Caki2 (cell line): ENCODE measurements around the gene ZMYM5. TPM values are rescaled to one million over a fixed set of nuclear protein-coding genes. Genes with fewer than 3 reads are reported as not detected.
A peak's percentile ranks its signal among the peaks of the same experiment; 100 is the strongest.
"Not testable (repeated sequence)": the region's sequence is repeated elsewhere in the genome, so short reads cannot be mapped to it uniquely, and the experiment has no call there.

Source experiments
- DNase-seq: peaks from one replicate; pipeline ENCODE4 v3.0.0-alpha.2; 2015; ENCODE audit warnings: low read depth
- in situ Hi-C: cut with HindIII; loops from 2 replicates; pipeline ENCODE4 v1.10.0; 2016; ENCODE audit warnings: low sequenced_read_pairs, low pct_unique_long_range_greater_than_20kb, mixed read lengths
- total RNA-seq: library from RNA; depleted of rRNA; stranded (reverse); fragments of >200 nt; shearing (Covaris generic); gene quantifications from 2 replicates; pipeline ENCODE4 v1.2.3, GENCODE V29; 2014; ENCODE audit warnings: low replicate concordance

Gene ZMYM5
- total RNA-seq, 1 experiment from 2014 or later = 4.5 TPM

DNA sequence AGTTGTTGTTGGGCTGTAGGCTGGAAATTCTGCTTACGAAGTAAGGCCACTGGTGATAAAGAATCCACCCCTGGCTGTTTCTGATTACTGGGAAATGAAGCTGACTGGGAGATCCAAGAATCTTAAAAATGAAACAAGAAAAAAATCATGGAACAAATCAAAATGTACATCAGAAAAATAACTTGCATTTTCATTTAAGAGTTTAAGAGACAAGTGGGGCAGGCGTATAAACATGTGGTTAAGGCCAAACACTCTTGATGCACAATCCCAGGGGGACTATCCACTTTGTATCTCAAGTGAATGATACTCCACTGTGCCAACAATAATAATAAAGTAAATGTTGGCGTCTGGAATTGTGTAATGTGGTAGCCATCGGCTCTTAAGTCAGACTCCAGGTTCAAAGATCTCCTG lies 24.6 kb downstream of the ZMYM5 start:
- in situ Hi-C loops = no loop called here

DNA sequence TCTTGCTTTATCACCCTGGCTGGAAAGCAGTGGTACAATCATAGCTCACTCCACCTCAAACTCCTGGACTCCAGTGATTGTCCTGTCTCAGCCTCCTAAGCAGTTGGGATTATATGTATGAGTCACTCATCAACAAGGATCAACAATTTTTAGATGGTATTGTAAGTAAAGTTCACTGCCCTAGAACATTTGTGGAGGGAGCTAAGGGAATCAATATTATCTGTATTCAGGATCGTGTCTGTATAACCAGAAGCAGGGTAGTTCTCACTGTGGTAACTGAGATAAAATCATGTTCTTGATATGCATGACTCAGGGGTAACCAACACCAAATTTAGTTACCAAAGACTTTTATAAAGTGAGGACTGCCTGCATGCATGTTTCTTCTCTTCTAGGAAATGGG lies 27.0 kb downstream of the ZMYM5 start:
- in situ Hi-C loops = no loop called here
- DNase-seq = no peak

More for the DNA sequence above, 24.6 kb downstream of the ZMYM5 start:
- DNase-seq = no peak

DNA sequence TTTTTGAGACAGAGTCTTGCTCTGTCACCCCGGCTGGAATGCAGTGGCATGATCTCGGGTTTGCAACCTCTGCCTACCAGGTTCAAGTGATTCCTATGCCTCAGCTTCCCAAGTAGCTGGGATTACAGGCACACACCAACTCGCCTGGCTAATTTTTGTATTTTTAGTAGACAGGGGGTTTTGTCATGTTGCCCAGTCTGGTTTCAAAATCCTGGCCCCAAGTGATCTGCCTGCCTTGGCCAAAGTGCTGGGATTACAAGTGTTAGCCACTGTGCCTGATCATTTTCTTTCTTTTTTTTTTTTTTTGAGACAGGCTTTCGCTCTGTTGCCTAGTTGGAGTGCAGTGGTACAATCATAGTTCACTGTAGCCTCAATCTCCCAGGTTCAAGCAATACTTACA lies 28.7 kb downstream of the ZMYM5 start:
- in situ Hi-C loops = no loop called here
- DNase-seq = no peak

DNA sequence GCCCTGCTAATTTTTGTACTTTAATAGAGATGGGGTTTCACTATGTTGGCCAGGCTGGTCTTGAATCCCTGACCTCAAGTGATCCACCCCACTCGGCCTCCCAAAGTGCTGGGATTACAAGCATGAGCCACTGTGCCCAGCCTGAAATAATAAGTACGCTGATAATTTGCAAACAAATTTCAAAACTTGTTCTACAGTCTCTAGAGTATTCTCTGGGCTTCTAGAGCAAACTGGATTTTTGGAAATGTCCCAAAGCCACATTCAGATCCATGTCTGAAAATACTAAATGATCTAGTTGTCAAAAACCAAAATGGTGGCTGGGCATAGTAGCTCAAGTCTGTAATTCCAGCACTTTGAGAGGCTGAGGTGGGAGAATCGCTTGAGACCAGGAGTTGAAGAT lies 40.8 kb downstream of the ZMYM5 start:
- DNase-seq = no peak
- in situ Hi-C loops = no loop called here

DNA sequence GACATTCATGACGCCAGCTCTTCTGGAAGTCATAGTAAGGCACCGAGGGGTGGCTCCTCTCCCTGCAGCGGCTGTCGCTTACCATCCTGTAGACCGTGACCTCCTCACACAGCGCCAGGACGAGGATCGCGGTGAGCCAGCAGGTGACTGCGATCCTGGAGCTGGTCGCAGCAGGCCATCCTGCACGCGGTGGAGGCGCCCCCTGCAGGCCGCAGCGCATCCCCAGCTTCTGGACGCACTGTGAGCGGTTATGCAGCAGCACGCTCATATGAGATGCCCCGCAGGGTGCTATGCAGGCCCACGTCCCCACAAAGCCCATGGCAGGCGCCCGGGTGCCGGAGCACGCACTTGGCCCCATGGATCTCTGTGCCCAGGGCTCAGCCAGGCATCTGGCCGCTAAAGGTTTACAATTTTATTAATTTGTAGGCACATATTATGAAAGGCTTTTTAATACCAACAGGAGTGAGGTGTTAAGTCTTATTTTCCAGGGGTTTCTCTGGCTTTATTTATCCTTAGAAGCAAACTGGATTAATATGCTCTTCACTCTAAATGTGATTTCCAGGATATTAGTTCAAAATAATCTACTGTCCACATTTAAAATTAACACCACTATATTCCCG lies 45.1 kb downstream of the ZMYM5 start:
- no peak for DNase-seq
- in situ Hi-C loops = no loop called here

DNA sequence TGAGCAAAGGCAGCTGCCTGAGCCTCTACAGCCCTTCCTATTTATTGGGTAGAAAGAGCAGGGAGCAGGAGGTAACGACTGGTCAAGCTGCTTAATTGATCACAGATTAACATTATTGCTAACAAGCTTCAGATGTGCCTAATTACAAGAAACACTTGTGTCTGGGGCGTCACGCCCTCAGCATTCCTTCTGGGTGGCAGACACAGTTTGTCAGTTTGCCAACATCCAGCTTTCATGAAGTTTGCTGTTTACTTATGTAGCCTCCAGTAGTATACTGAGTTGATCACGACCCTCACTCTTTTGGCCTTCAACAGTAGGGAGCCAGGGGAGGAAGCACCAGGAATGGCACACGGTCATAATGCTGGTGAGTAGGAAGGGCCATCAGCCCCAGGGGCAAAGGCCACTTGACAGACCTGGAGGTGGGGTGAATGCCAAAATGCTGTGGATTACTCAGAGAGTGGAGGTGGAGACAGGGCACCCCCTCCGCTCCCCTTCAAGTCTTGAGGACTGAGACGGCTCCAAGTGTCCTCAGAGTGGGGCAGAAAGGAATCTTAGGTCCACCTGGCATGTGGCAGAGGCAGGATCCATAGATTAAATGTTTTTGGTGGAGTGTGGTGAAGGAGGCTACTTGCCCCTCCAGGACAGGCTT lies 45.8 kb downstream of the ZMYM5 start:
- in situ Hi-C loops = no loop called here
- DNase-seq = no peak

DNA sequence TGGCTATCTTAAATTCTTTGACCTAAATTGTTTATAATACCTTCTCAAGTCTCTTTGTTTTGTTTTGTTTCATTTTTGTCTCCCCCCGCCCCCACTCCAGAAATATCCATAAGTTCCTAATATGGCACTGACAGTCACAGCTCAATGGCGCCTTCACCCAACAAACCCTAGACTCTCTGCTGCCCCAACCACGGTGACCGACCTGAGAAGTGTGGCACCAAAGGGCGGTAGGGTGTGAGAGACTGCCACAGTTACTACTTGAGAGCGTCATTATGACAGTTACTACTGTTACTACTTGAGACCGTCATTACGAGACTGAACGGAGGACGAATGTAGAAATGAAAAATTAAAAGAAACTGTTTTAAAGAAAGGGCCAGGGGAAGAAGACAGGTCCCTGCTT lies 46.3 kb downstream of the ZMYM5 start:
- in situ Hi-C loops = no loop called here
- no peak for DNase-seq

DNA sequence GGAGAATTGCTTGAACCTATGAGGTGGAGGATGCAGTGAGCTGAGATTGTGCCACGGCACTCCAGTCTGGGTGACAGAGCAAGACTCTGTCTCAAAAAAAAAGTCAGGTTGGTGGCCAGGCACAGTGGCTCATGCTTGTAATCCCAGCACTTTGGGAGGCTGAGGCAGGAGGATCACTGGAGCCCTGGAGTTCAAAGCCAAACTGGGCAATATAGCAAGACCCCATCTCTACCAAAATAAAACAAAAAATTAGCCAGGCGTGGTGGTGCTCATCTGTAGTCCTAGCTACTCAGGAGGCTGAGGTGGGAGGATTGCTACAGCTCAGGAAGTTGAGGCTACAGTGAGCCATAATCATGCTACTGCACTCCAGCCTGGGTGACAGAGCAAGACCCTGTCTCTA lies 47.6 kb downstream of the ZMYM5 start:
- in situ Hi-C loops, DNase-seq: not testable (repeated sequence)

DNA sequence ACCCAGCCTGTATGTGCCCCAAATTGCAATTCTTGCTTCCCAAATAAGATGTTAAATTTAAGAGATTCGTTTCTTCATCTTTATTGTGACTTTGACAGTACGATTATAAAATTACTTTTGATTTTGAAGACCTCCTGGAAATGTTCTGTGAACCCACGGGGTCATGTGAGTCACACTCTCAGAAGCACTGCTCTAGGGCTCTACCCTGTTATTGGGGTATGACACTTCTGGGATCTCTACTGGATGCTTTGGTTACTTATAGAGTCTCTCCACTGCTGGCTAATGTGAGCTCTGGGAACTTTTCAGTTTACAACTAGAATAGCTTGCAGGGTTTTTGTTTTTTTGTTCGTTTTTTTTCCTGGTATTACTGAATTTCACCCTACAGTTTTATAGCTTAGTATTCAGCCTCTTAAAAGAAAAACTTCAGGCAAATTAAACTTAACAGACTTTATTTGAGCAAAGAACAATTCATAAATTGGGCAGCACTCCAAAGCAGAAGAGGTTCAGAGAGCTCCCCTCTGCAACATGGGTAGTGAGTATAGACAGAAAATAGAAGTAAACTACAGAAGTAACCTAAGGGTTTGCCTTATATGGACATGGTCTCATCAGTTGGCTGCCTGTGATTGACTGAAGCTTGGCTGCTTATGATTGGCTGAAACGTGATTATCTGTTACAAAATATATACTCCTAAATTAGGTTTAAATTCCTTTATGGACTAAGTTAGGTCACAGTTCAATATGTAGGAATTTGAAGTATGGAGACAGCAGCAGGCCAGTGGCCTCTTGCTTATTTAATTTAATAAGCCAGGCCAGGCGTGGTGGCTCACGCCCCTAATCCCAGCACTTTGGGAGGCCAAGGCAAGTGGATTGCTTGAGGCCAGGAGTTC lies 52.2 kb downstream of the ZMYM5 start:
- DNase-seq = no peak
- in situ Hi-C loops = no loop called here

DNA sequence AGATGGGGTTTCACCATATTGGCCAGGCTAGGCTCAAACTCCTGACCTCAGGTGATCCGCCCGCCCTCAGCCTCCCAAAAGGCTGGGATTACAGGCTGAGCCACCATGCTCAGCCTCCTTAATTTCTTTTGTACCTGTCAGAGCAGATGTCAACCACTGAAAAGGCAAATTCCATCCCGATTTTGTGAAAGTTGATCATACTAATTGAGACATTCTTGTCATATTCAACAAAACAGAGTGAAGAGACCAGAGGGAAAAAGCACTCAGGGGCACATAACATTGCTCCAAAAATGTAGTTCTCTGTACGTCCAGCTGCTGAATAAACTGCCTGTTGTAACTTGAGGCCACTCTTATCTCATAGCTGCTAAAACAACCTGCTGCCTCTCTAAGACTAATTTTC lies 53.3 kb downstream of the ZMYM5 start:
- in situ Hi-C loops = no loop called here

DNA sequence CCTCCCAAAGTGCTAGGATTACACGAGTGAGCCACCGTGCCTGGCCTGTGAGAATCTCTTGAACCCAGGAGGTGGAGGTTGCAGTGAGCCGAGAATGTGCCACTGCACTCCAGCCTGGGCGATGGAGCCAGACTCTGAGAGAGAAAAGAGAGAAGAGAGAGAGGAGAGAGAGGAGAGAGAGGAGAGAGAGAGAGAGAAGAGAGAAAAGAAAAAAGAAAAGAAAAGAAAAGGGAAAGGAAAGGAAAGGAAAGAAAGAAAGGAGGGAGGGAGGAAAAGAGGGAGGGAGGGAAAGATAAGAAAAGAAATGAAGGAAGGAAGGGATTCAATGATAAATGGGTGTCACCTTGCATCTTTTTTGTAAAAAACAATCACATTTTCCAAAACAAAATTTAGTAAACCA lies 57.7 kb downstream of the ZMYM5 start:
- no peak for DNase-seq
- in situ Hi-C loops = no loop called here

More for the DNA sequence above, 53.3 kb downstream of the ZMYM5 start:
- no peak for DNase-seq

DNA sequence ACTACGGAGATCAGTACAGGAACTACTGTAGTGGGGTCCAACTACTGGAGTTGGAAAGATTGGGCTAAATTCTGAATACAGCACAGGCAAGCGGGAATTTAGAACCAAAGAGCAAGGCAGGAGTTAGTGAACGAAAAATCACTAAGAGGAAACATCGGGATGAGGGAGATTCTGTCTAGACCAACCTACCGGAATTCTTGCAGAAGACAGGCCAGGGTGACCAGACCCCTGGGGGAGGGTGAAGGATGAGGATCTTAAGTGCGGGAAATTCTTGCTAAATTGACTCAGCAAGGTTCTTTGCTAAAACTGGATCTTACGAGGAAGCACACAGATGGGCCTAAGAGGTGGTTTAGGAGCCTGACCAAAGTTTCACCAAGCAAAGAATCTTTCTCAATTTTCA lies 67.5 kb downstream of the ZMYM5 start:
- no peak for DNase-seq
- in situ Hi-C loops = no loop called here

DNA sequence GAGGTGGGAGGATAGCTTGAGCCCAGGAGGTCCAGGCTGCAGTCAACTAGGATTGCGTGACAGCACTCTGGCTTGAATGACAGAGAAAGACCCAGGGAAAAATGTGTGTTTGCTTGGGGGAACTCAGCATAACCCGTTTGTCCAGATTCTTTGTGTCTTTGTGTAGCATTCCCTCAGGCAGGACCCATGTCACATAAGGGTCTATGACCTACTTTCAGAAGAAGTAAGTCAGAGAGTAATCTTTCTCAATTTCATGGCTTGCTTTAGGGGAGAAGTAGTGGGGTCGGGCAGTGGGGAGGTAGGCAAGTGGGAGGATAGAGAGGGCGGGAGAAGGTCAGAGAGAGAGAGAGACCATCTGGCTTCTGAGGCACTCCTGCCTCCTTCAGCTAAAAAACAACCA lies 68.8 kb downstream of the ZMYM5 start:
- DNase-seq = no peak
- in situ Hi-C loops = no loop called here

DNA sequence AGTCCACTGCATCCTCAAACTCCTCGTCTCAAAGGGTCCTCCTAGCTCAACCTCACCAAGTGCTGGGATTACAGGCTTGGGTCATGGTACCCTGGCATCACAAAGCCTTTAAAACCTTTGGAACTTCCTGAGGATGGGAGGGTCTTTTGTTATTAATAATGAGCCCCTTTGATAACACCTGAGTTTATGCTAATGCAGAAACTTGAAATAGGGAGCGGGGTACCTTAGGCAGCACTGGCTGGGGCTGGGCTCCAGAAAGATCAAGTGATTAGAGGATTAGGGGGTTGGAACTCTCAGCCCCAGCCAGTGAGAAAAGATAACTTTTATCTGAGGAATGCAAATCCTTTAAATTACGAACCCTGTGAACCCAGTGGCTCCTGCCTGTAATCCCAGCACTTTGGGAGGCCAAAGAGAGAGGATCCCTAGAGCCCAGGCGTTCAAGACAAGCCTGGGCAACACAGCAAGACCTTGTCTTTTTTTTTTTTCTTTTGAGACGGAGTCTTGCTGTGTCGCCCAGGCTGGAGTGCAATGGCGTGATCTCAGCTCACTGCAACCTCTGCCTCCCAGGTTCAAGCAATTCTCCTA lies 71.4 kb downstream of the ZMYM5 start:
- no peak for DNase-seq
- in situ Hi-C loops = no loop called here

DNA sequence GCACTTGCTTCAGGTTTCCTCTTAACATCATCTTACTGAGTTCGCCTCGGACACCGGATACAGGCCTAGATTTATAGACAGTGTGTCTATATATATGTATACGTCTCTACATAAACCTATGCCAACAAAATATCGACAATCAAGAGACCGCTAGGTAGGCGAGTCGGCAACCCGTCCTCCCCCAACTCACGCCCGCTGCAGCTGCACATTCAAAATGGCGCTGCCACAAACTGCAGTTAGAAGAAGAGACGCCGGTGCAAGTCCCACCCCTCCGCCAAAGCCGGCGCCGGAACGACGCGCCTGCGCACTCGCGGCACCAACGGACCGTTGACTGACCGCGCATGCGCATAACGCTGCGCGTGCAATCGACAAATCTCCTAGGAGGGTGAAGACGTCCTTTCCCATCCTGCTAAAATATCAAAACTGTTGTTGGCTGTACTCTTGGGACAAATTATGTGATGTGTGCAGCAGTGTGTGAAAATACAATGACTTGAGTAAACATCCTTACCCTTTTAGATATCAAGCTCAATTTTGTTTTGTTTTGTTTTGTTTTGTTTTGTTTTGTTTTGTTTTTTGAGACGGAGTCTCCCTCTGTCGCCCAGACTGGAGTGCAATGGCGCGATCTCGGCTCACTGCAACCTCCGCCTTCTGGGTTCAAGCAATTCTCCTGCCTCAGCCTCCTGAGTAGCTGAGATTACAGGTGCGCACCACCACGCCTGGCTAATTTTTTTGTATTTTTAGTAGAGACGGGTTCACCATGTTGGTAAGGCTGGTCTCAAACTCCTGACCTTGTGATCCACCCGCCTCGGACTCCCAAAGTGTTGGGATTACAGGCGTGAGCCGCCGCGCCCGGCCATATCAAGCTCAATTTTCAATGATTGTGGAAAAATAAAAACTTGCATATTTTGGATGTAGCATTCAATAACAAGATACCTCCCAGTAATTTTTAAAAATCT lies 80.4 kb downstream of the ZMYM5 start, which contains the start of gene PSPC1:
PSPC1 (minus strand) TSS at position 219 of the 956 bp plus-strand sequence; CDS start at position 31, 188 bp downstream.
- in situ Hi-C loops = not testable (repeated sequence)
- DNase-seq = peak; percentile 90

DNA sequence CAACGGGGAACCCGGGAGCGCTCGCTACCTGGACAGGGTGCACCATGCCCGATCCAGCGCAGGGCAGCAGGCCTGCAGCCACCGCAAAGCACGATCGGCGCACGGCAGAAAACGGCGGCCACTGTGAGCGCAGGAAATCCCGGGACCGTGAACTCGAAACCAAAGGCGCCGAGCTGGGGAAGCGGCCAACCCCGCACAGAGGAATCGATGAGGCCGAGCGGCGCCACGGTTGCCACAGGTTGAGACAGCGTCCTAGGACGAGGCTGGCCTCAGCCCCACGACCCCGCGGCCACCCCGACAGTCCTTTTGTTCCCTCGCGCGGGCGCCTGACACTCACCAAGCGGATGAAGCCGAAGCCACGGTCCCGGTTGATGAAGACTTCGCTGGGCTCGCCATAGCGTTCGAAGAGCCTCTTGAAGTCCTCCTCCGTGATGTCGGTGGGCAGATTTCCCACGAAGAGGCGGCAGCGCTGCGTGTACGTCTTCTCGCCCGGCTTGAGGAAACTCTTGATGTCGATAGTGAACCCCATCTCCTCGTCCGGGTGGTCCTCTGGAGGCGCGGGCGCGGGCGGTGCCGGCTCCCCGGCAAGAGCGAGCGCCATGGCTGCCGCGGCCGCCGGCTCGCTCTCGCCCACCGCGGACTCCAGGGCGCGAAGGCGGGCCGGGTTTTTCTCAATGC lies 81.3 kb downstream of the ZMYM5 start:
- no peak for DNase-seq
- in situ Hi-C loops = no loop called here

DNA sequence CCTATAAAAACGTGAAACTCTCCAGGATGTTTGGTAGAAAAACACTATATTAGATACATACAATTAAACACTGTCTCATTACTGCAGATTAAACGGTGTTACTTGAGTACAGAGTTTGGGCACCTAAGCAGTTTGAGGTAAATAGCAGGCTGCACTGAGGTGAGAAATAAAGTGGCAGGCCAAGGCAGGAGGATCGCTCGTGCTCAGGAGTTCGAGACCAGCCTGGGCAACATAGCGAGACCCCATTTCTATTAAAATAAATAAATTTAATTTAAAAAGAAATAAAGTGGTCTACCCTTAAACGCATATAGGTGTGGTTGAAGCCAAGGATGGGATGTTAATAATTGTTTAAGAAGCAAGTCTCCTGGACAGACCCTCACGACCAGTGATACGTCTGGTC lies 81.9 kb downstream of the ZMYM5 start:
- DNase-seq = no peak
- in situ Hi-C loops = no loop called here
